AG10803 (cell line): ENCODE results near the gene C1orf74.

Source experiments
- DNase-seq: peaks from one replicate; pipeline ENCODE4 v3.0.0; 2010; ENCODE audit warnings: low read depth
- H3K4me3 ChIP-seq: 2 replicates; pipeline ENCODE4 v1.5.1; 2011; ENCODE audit warnings: mild to moderate bottlenecking, low read length, control low read depth
- CTCF ChIP-seq: conservative IDR thresholded peaks from 2 replicates; pipeline ENCODE4 v1.5.1; 2011; ENCODE audit warnings: mild to moderate bottlenecking, low read length, control low read depth, inconsistent platforms

Gene C1orf74

GRCh38 chr1:209780268-209780667 lies 4.1 kb downstream of the C1orf74 start:
- TF ChIP-seq CTCF = no peak
- H3K4me3 ChIP-seq = no peak overlapping the region
- no peak for DNase-seq

GRCh38 chr1:209778102-209778501 lies 6.3 kb downstream of the C1orf74 start:
- no peak for DNase-seq
- H3K4me3 ChIP-seq = no peak overlapping the region
- TF ChIP-seq CTCF = no peak

- no peak for TF ChIP-seq CTCF
- no peak for DNase-seq
- no peak overlapping the region for H3K4me3 ChIP-seq
Measured at GRCh38 chr1:209777587-209777986, 6.8 kb downstream of the C1orf74 start.

- H3K4me3 ChIP-seq = no peak overlapping the region
- no peak for DNase-seq
- no peak for TF ChIP-seq CTCF
Measured at GRCh38 chr1:209775678-209776077, 8.7 kb downstream of the C1orf74 start.

GRCh38 chr1:209774592-209774991 lies 9.8 kb downstream of the C1orf74 start:
- TF ChIP-seq CTCF = no peak
- DNase-seq = no peak
- no peak overlapping the region for H3K4me3 ChIP-seq

GRCh38 chr1:209772126-209772525 lies 12.2 kb downstream of the C1orf74 start:
- no peak overlapping the region for H3K4me3 ChIP-seq
- no peak for TF ChIP-seq CTCF
- DNase-seq = no peak

GRCh38 chr1:209770636-209771415 lies 13.5 kb downstream of the C1orf74 start:
- no peak for TF ChIP-seq CTCF
- H3K4me3 ChIP-seq = no peak overlapping the region

More at GRCh38 chr1:209770636-209771415, 13.5 kb downstream of the C1orf74 start:
- no peak for DNase-seq
